Sigmoid colon (tissue), 4 donors: ENCODE data around the gene CEP112.

Experiments used
- EP300 ChIP-seq, 4 donors: sonication (generic); formaldehyde crosslinking; IDR thresholded peaks; one replicate each; pipeline ENCODE4 v1.6.1; 2017; ENCODE audit warnings: antibody characterized with exemption in 4 of 4
- POLR2A ChIP-seq, 2 donors: fragments of 450-650 bp; IDR thresholded peaks; one replicate each; pipeline ENCODE4 v1.6.1; 2016; ENCODE audit warnings: antibody characterized with exemption in 2 of 2, mild to moderate bottlenecking in 2 of 2, moderate library complexity in 2 of 2
- POLR2AphosphoS5 ChIP-seq, 4 donors: sonication (generic); formaldehyde crosslinking; IDR thresholded peaks; one replicate each; pipeline ENCODE4 v1.6.1; 2017; ENCODE audit warnings: antibody characterized with exemption in 4 of 4
- TF ChIP-seq, protein P1 (sequence below), 4 experiments: fragments of 450-650 bp in 3 of 4; fragments of 200-600 bp in 1 of 4; IDR thresholded peaks; one replicate each; pipeline ENCODE4 v1.5.1; 2016 to 2019; ENCODE audit warnings: antibody characterized with exemption in 4 of 4, mild to moderate bottlenecking in 3 of 4, moderate library complexity in 2 of 4

DNA sequence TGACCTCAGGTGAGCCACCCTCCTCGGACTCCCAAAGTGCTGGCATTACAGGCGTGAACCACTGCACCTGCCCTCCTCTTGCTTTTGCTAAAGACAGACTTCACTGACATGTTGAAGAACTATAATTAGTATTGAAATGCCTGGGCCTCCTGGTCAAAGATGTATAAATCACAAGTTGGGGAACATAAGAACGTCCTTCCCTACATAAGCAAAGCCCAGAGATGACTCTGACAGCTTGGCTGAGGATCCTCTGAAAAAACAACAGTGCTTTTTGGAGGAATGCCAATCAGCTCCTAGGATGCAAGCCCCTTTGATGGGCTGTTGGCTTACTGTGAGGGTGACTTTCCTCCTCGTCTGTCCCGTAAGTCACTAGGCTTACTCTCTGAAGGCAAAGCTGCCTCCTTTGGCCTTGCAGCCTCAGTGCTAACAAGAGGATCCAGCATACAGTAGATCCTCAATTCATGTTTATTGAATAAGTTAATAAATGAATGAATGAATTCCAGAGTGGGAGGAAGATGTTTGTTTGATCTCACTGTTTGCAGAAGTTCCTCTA is 30.9 kb upstream of the CEP112 start:
- TF ChIP-seq, protein P1, sequence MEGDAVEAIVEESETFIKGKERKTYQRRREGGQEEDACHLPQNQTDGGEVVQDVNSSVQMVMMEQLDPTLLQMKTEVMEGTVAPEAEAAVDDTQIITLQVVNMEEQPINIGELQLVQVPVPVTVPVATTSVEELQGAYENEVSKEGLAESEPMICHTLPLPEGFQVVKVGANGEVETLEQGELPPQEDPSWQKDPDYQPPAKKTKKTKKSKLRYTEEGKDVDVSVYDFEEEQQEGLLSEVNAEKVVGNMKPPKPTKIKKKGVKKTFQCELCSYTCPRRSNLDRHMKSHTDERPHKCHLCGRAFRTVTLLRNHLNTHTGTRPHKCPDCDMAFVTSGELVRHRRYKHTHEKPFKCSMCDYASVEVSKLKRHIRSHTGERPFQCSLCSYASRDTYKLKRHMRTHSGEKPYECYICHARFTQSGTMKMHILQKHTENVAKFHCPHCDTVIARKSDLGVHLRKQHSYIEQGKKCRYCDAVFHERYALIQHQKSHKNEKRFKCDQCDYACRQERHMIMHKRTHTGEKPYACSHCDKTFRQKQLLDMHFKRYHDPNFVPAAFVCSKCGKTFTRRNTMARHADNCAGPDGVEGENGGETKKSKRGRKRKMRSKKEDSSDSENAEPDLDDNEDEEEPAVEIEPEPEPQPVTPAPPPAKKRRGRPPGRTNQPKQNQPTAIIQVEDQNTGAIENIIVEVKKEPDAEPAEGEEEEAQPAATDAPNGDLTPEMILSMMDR (IDR thresholded peaks at IDR 0.05) = no peak
- TF ChIP-seq POLR2A (IDR thresholded peaks at IDR 0.05) = no peak
- TF ChIP-seq POLR2AphosphoS5 (IDR thresholded peaks at IDR 0.05) = no peak
- TF ChIP-seq EP300 (IDR thresholded peaks at IDR 0.05) = no peak
